SK-N-SH treated with all-trans-retinoic acid at 6 μM for 48 hours (cell line): Measurements from ENCODE around the gene CRYGB.

ENCODE experiments used
- ARNTL ChIP-seq: fragments of 450-650 bp; formaldehyde crosslinking; IDR thresholded peaks from 2 replicates; pipeline ENCODE4 v1.5.0; 2020; ENCODE audit warnings: low read depth, mild to moderate bottlenecking, moderate library complexity, borderline replicate concordance
- OSR1 ChIP-seq: fragments of 250-450 bp; sonication (Bioruptor Pico); IDR thresholded peaks from 2 replicates; pipeline ENCODE4 v1.8.0; 2022; ENCODE audit warnings: moderate library complexity, mild to moderate bottlenecking, inconsistent platforms

- TF ChIP-seq ARNTL (CRISPR knock-in tag), result no peak
- TF ChIP-seq OSR1 (CRISPR knock-in tag), result no peak
These were observed 1.8 kb upstream of the CRYGB start for GRCh38 chr2:208147759-208148158.
